PC-9 (cell line): Measurements from ENCODE around the gene CLEC12A.

Source experiments
- CTCF ChIP-seq: fragments of 200-600 bp; sonication (generic); conservative IDR thresholded peaks from 2 replicates; pipeline ENCODE4 v1.6.1; 2017; ENCODE audit warnings: mixed run types, antibody characterized with exemption, mild to moderate bottlenecking, moderate library complexity
- EZH2 ChIP-seq: fragments of 200-600 bp; sonication (generic); IDR thresholded peaks from 2 replicates; pipeline ENCODE4 v1.8.0; 2017; ENCODE audit warnings: antibody characterized with exemption, low read depth

DNA sequence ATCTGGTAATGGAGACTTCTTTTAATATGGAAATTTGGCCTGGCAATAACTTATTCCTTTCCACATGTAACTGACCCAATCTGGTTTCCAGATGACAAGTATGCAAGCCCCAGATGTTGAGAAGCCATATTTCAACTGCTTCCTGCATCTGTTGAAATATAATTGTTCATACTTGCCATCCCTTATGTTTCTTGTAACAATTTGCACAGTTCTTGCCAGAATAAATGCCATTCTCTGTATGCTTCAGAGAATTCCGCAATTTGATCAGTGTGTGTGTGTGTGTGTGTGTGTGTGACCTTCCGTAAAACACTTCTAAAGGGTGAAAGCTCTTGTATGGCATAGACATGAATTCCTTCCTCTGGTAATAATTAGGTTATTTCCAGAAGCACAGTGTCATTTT is 37.3 kb upstream of the CLEC12A start:
- no peak for TF ChIP-seq CTCF
- no peak for TF ChIP-seq EZH2
